ENCODE measurements around the gene PEPD.
"Not testable (repeated sequence)": the region's sequence is repeated elsewhere in the genome, so short reads cannot be mapped to it uniquely, and the experiment has no call there.

PEPD gene

DNA sequence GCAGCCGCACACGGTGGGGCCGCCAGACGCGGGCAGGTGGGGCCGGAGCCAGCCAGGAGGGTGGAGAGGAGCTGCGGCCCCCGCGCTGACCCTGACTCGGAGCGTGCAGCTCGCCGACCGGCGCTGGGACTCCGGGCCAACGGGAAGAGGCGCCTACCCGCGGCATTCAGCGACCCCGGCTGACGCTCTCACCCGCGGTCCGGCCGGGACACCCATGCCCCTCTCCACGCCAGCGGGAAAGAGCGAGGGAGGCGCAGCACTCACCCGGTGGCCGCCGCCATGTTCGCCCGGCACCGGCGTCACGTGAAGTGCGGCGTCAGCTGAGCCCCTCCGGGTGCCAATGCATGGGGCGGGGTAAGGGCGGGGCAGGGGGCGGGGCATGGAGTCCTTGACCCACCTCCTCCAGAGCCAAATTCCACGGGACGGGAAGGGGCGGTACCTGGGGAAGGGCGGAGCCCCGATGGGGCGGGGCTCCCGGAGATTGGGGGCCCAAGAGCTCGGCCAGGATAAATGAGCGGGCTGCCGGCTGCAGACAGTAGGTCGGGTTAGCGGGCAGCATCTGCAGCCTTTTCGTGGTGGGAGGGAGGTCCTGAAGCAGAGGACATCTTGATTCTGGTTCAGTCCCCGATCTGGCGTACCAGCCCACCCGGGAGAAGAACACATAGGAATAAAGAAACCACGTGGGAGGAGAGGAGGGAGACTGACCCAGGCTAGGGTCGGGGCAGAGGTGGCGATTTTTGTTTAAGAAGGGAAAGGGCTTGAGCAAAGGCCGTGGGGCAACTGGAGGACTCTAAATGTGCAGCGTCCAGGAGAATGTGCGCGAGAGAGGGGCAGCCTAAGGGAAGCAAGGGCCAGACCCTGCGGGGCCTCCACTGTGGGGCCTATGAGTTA is at the start of gene PEPD:
PEPD (minus strand) TSS at position 312 of the 891 bp plus-strand sequence; CDS start at position 281, 31 bp downstream.
- no peaks in the 10 kb centered on the region for H3K9me3 Mint-ChIP-seq
- peak within 1 kb of the TSS; percentile 88 for H3K4me3 Mint-ChIP-seq
- no peaks in the 10 kb centered on the region for H3K27me3 Mint-ChIP-seq
- peak within 1 kb of the TSS; percentile 81 for H3K27ac Mint-ChIP-seq
- peaks cover 15% of the 10 kb centered on the region for H3K4me1 Mint-ChIP-seq (ENCODE audit: low read depth)
- no peaks in the 10 kb centered on the region for H3K36me3 Mint-ChIP-seq (ENCODE audit: low read depth)

DNA sequence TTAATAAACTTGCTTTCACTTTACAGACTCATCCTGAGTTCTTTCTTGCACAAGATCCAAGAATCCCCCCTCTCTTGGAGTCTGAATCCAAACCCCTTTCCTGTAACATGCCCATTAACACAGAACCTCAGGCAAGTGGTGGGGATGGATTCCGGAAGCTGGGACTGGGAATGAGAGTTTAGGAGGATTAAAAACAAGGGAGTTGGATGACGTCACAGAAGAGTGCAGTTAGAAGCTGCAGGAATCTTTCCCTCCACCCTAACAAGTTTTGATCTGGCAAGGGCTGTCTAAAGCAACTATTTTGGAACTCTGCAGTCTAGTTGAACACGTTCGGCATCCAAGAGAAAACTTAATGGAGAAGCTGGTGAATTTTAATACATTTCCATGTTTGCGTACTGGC is 48.2 kb upstream of the PEPD start:
- H3K27ac Mint-ChIP-seq = no peak overlapping the region

DNA sequence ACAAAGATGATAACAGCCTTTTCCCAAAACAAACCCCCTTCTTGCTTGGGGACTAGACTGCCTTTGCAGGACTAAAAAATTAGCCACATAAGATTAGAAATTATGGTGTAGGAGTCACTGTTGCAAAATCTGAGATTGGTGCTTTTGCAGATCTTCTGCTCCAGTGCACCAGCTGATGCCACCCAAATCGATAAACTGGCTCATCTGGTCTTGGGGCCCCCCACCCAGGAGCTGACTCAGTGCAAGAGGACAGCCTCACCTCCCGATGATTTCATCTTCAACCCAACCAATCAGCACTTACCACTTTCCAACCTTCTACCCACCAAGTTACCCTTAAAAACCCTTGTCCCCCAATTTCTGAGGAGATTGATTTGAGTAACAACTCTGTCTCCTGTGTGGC is 47.1 kb upstream of the PEPD start:
- Mint-ChIP-seq H3K27ac (no peak overlapping the region), H3K36me3 (ENCODE audit: low read depth) (no peaks in the 10 kb centered on the region), H3K4me3 (no peak overlapping the region), H3K4me1 (ENCODE audit: low read depth) (no peaks in the 10 kb centered on the region), H3K9me3 (peaks cover 6% of the 10 kb centered on the region), H3K27me3 (peaks cover 52% of the 10 kb centered on the region)

More for the DNA sequence above, 48.2 kb upstream of the PEPD start:
- no peaks in the 10 kb centered on the region for H3K36me3 Mint-ChIP-seq (ENCODE audit: low read depth)
- no peak overlapping the region for H3K4me3 Mint-ChIP-seq
- peaks cover 17% of the 10 kb centered on the region for H3K9me3 Mint-ChIP-seq
- H3K27me3 Mint-ChIP-seq = peaks cover 49% of the 10 kb centered on the region
- no peaks in the 10 kb centered on the region for H3K4me1 Mint-ChIP-seq (ENCODE audit: low read depth)

DNA sequence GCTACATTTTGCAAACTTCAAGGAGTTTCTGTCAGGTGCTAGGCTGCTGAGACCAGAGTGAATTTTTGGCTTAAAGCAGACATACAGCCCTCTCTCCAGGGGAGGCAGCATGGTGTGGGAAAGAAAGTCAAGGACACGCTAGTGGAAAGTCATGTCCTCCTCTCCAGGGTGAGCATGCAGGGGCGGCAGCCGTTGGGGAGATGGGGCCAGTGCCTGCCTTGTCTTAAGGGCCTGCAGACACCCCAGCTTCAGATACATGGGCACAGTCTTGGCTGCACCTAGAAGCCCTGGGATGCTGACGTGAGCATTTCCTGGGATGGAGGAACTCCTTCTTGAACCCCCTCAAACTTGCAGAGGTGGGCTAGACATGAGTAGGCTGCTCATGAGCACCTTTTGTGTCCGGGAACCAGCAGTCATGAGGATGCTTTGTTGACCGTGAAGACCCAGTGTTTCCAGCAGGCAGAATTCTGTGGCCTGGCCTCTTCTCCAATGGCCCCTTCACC is 43.3 kb upstream of the PEPD start:
- H3K4me1 Mint-ChIP-seq (ENCODE audit: low read depth) = no peaks in the 10 kb centered on the region
- H3K27ac Mint-ChIP-seq = no peak overlapping the region
- H3K27me3 Mint-ChIP-seq = peaks cover 27% of the 10 kb centered on the region
- H3K9me3 Mint-ChIP-seq = no peaks in the 10 kb centered on the region
- H3K4me3 Mint-ChIP-seq = no peak overlapping the region
- no peaks in the 10 kb centered on the region for H3K36me3 Mint-ChIP-seq (ENCODE audit: low read depth)

DNA sequence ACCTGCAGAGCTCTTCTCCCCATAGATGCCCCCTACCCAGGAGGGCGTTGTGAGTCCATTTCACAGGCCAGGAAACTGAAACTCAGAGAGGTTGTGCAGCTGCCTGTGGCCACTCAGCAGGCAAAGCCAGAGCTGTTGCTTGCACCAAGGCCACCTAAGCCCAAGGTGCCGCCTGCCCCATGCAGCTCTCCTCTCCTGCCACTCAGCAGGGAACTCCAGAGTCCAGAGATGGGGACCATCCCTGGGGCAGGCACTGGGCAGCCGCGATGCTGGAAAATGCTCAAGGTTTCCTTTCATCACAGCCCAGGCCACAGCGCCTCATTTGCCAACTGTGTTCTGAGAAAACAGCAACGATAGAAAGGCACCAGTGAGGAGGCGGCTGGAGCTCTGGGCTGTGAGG is 41.0 kb upstream of the PEPD start:
- no peaks in the 10 kb centered on the region for H3K36me3 Mint-ChIP-seq (ENCODE audit: low read depth)
- H3K4me1 Mint-ChIP-seq (ENCODE audit: low read depth) = no peaks in the 10 kb centered on the region
- no peak overlapping the region for H3K27ac Mint-ChIP-seq
- H3K27me3 Mint-ChIP-seq = peaks cover 8% of the 10 kb centered on the region
- H3K4me3 Mint-ChIP-seq = no peak overlapping the region
- H3K9me3 Mint-ChIP-seq = no peaks in the 10 kb centered on the region

DNA sequence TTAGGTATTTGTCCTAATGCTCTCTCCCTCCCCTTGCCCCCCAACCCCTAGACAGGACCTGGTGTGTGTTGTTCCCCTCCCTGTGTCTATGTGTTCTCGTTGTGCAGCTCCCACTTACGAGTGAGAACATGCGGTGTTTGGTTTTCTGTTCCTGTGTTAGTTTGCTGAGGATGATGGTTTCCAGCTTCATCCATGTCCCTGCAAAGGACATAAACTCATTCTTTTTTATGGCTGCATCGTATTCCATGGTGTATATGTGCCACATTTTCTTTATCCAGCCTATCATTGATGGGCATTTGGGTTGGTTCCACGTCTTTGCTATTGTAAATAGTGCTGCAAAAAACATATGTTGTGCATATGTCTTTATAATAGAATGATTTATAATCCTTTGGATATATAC is 40.1 kb upstream of the PEPD start:
- not testable (repeated sequence) for H3K27ac Mint-ChIP-seq; H3K4me1 Mint-ChIP-seq (ENCODE audit: low read depth); H3K36me3 Mint-ChIP-seq (ENCODE audit: low read depth); H3K27me3 Mint-ChIP-seq; H3K9me3 Mint-ChIP-seq; H3K4me3 Mint-ChIP-seq

DNA sequence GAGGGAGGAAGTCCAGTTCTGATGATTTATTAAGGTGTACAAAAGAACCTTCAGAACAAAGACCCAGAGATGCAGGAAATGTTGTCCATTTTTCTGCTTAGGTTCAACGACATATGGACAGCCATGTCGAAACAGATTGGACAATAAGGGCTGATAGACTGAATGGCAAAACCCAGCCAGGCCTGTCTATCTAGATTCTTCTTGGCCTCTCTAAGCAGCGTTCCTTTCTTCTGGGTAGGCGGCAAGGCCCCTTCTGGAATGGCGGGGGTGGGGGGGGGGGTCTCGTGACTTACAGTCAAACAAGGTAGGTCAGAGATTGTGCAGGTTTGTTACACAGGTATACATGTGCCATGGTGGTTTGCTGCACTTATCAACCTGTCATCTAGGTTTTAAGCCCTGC is 39.7 kb upstream of the PEPD start:
- no peak overlapping the region for H3K4me3 Mint-ChIP-seq
- H3K27me3 Mint-ChIP-seq = peaks cover 2% of the 10 kb centered on the region
- no peaks in the 10 kb centered on the region for H3K4me1 Mint-ChIP-seq (ENCODE audit: low read depth)
- no peaks in the 10 kb centered on the region for H3K9me3 Mint-ChIP-seq
- no peaks in the 10 kb centered on the region for H3K36me3 Mint-ChIP-seq (ENCODE audit: low read depth)
- no peak overlapping the region for H3K27ac Mint-ChIP-seq

DNA sequence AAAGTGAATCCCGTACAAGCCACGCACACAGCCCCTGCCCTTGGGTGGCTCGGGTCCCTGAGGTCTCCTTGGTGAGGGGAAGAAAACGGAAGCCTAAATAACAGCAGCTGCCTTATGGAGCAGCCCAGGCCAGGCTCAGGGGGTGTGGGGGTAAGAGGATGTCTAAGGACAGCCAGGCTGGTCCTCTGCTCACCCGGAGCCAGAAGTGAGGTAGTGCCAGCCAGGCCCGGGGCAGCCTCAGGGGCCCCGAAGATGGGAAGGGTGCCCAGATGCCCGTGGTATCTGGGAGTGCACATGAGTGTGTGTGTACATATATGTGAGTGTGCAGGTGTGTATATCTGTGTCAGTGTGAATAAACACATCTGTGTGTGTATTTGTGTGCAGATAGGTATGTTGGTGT is 38.4 kb upstream of the PEPD start:
- Mint-ChIP-seq H3K9me3 (no peaks in the 10 kb centered on the region), H3K27me3 (peaks cover 2% of the 10 kb centered on the region), H3K4me3 (no peak overlapping the region), H3K27ac (no peak overlapping the region), H3K4me1 (ENCODE audit: low read depth) (no peaks in the 10 kb centered on the region), H3K36me3 (ENCODE audit: low read depth) (no peaks in the 10 kb centered on the region)

DNA sequence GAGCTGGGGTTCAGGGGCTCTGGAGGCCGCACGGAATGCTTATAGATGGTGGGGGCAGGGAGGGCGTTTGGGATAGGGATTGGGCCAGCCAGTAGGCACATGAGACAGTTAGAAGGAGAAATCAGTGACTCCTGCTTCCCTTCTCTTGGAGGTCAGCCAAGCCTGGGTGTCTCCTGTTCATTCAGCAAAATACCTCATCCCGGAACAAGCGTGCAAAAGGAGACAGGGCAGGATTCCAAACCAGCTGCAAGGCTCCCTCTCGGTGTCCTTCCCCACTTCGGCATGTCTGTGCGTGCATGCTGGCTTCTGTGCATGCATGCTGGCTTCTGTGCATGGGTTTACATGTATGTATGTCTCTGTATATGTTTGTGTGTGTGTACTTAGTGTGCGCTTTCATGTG is 37.3 kb upstream of the PEPD start:
- H3K27ac Mint-ChIP-seq = no peak overlapping the region
- no peaks in the 10 kb centered on the region for H3K4me1 Mint-ChIP-seq (ENCODE audit: low read depth)
- H3K9me3 Mint-ChIP-seq = no peaks in the 10 kb centered on the region
- no peaks in the 10 kb centered on the region for H3K27me3 Mint-ChIP-seq
- no peak overlapping the region for H3K4me3 Mint-ChIP-seq
- H3K36me3 Mint-ChIP-seq (ENCODE audit: low read depth) = no peaks in the 10 kb centered on the region

DNA sequence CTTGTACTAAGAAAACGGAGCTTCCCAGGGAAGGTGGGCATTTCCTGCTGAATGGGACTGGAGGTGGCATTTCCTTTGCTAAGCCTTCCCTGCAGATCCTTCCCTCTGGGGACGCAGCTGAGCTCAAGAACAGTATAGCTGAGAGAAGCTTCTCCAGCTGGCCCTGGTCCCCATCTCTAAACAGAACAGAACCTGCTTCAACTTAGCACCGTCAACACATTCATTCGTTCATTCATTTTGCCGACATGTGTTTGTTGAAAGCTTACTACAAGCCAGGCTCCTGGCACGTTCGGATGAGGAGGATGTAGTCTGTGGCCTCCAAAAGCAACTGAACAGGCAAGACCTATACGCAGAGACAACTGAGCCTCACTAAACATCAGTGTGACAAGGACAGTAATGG is 36.6 kb upstream of the PEPD start:
- H3K4me1 Mint-ChIP-seq (ENCODE audit: low read depth) = no peaks in the 10 kb centered on the region
- no peak overlapping the region for H3K4me3 Mint-ChIP-seq
- H3K36me3 Mint-ChIP-seq (ENCODE audit: low read depth) = no peaks in the 10 kb centered on the region
- H3K27me3 Mint-ChIP-seq = no peaks in the 10 kb centered on the region
- no peaks in the 10 kb centered on the region for H3K9me3 Mint-ChIP-seq
- H3K27ac Mint-ChIP-seq = no peak overlapping the region

DNA sequence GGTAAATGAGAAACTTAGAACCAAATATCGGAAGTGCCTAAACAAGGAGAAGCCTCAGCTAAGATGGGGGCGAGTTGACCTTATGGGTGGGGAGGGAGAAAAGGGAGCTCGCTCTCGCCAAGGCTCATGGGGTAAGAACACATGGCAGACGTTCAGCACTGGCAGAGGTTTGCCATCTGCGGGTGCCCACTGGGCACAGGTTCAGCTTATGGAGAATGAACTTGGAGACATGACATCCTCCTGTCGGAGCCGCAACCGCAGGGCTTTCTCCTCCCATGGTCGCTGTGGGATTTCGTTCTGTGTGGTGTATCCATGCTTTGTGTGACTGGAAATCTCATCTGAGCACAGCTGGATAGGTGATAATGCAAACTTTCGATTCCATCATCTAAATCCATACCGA is 36.1 kb upstream of the PEPD start:
- no peaks in the 10 kb centered on the region for H3K4me1 Mint-ChIP-seq (ENCODE audit: low read depth)

DNA sequence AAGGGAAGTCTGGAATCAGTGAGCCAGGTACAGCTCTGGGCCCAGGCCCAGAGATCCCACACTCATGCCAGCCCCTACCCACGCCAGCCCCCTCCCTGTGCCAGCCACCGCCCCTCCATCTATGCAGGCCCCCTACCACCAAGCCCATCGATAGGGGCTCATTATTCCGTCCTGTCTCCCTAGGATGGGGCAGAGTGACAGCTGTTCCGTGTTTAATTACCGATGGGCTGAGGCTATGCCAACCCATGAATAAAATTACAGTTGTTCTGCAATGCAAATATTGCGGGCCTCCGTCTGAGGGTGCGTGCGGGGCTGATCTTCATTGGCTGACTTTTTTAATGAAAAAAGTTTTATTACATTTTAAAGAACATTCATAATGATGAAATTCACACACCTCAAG is 35.6 kb upstream of the PEPD start:
- Mint-ChIP-seq H3K27ac (no peak overlapping the region), H3K27me3 (no peaks in the 10 kb centered on the region), H3K9me3 (no peaks in the 10 kb centered on the region), H3K4me3 (no peak overlapping the region), H3K4me1 (ENCODE audit: low read depth) (no peaks in the 10 kb centered on the region), H3K36me3 (ENCODE audit: low read depth) (no peaks in the 10 kb centered on the region)

More for the DNA sequence above, 36.1 kb upstream of the PEPD start:
- Mint-ChIP-seq H3K36me3 (ENCODE audit: low read depth) (no peaks in the 10 kb centered on the region), H3K9me3 (no peaks in the 10 kb centered on the region), H3K4me3 (no peak overlapping the region), H3K27ac (no peak overlapping the region), H3K27me3 (no peaks in the 10 kb centered on the region)

DNA sequence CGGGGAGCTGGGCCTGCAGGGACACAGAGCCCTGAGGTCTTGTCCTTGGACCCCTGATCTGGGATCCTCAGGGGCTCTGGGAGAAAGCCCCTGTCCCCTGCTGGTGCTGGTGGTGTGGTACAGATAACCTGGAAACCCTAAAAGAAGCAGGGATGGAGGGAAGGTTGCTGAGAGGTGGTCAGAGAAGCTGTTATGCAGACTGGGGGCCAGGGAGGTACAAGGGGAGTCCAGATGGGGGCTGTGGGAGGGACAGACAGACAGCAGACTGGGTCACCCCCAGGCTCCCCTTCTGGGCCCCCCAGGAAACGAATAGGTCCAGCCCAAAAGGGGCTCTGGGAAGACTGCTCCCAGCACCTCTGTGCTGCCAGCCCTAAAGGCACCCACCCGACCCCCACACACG is 34.7 kb upstream of the PEPD start:
- no peak overlapping the region for H3K4me3 Mint-ChIP-seq
- H3K36me3 Mint-ChIP-seq (ENCODE audit: low read depth) = no peaks in the 10 kb centered on the region
- no peak overlapping the region for H3K27ac Mint-ChIP-seq
- no peaks in the 10 kb centered on the region for H3K9me3 Mint-ChIP-seq
- H3K27me3 Mint-ChIP-seq = no peaks in the 10 kb centered on the region
- H3K4me1 Mint-ChIP-seq (ENCODE audit: low read depth) = no peaks in the 10 kb centered on the region

DNA sequence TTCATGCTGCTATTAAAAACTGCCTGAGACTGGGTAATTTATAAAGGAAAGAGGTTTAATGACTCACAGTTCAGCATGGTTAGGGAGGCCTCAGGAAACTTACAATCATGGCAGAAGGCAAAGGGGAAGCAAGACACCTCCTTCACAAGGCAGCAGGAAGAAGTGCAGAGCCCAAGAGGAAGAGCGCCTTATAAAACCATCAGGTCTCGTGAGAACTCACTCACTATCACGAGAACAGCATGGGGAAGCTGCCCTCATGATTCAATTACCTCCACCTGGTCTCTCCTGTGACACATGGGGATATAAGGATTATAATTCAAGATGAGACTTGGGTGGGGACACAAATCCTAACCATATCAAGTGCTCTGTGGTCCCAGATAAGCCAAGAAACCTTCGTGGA is 34.1 kb upstream of the PEPD start:
- not testable (repeated sequence) for H3K36me3 Mint-ChIP-seq (ENCODE audit: low read depth); H3K4me1 Mint-ChIP-seq (ENCODE audit: low read depth); H3K9me3 Mint-ChIP-seq; H3K4me3 Mint-ChIP-seq; H3K27ac Mint-ChIP-seq; H3K27me3 Mint-ChIP-seq

DNA sequence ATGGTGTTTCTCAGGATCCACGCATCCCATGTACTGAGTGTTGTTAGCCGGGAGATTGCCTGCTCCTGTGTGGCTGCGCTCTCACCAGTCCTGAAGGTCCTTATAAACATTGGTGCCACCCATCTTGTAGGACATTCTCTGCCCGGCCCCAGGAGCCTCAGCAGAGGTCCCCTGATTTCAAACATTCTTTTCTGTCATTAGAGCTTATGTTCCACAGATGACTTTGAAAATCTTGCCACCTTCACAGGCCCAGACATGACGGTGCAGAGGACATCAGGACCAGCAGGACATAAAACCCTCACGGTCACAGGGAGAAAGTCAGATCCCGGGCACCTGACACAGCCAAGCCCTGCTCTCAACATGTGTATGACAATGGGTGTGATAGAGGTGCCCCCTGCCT is 33.2 kb upstream of the PEPD start:
- no peaks in the 10 kb centered on the region for H3K9me3 Mint-ChIP-seq
- no peak overlapping the region for H3K27ac Mint-ChIP-seq
- no peaks in the 10 kb centered on the region for H3K4me1 Mint-ChIP-seq (ENCODE audit: low read depth)
- H3K4me3 Mint-ChIP-seq = no peak overlapping the region
- no peaks in the 10 kb centered on the region for H3K36me3 Mint-ChIP-seq (ENCODE audit: low read depth)
- H3K27me3 Mint-ChIP-seq = no peaks in the 10 kb centered on the region

DNA sequence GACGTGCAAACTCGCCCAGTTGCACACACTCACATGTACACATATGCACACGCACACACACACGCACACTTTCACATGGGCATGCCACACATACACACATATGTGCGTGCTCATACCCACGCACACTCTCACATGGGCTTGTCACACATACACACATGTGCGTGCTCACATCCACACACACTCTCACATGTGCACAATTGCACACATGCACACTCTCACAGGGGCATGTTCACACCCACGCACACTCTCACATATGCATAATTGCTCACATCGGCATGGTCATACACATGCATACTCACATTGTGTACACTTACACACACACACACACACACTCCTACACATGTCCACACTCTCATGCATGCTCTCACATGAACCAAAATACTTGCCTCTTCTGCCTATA is 32.8 kb upstream of the PEPD start:
- Mint-ChIP-seq H3K4me3 (no peak overlapping the region), H3K36me3 (ENCODE audit: low read depth) (no peaks in the 10 kb centered on the region), H3K9me3 (no peaks in the 10 kb centered on the region), H3K4me1 (ENCODE audit: low read depth) (no peaks in the 10 kb centered on the region), H3K27ac (no peak overlapping the region), H3K27me3 (no peaks in the 10 kb centered on the region)

Data from stimulated activated naive CD8-positive, alpha-beta T cell treated with anti-CD3 and anti-CD28 coated beads, Interleukin-15, Interleukin-2, amounts not matched to agents 100 ng/mL and 50 ng/mL, for 24 hours (primary cell).